ENCODE data around the gene ABLIM3. TPM values are rescaled to one million over a fixed set of nuclear protein-coding genes. Genes with fewer than 3 reads are reported as not detected.

The ABLIM3 gene
- total and polyA plus RNA-seq, 10 of the 15 experiments (the other 5 are each of a cell fraction or from before 2014, with no cell fraction given) = 0.03 TPM; not detected in 9

- no peak for TF ChIP-seq ASH2L (IDR thresholded peaks at IDR 0.05; ENCODE audit: borderline replicate concordance, low read depth)
- TF ChIP-seq TAF1 (IDR thresholded peaks at IDR 0.05; ENCODE audit: borderline replicate concordance, low read depth, low read length) = no peak
- no peak for TF ChIP-seq TARDBP (IDR thresholded peaks at IDR 0.05; ENCODE audit: borderline replicate concordance)
- no peak for TF ChIP-seq SPI1 (IDR thresholded peaks at IDR 0.05; ENCODE audit: borderline replicate concordance, insufficient read depth, low read depth, low read length)
- no peak for TF ChIP-seq PBX3 (IDR thresholded peaks at IDR 0.05; ENCODE audit: insufficient replicate concordance, low read depth, low read length)
- no peak for TF ChIP-seq ESRRA (IDR thresholded peaks at IDR 0.05; ENCODE audit: low read length)
- TF ChIP-seq NKRF (conservative IDR thresholded peaks at IDR 0.05) = no peak
- TF ChIP-seq MYB (IDR thresholded peaks at IDR 0.05; ENCODE audit: borderline replicate concordance, low read depth, low read length) = no peak
- TF ChIP-seq IRF3 (IDR thresholded peaks at IDR 0.05) = no peak
- TF ChIP-seq MTA2 (IDR thresholded peaks at IDR 0.05; ENCODE audit: low read depth) = no peak
- no peak for TF ChIP-seq IRF5 (IDR thresholded peaks at IDR 0.05; ENCODE audit: borderline replicate concordance)
- no peak for TF ChIP-seq RUNX3 (IDR thresholded peaks at IDR 0.05; ENCODE audit: low read length)
- TF ChIP-seq YBX1 (IDR thresholded peaks at IDR 0.05) = no peak
- no peak for TF ChIP-seq JUNB (IDR thresholded peaks at IDR 0.05)
- no peak for TF ChIP-seq STAT3 (IDR thresholded peaks at IDR 0.05; ENCODE audit: low read depth, low read length)
- no peak for TF ChIP-seq CEBPZ (IDR thresholded peaks at IDR 0.05; ENCODE audit: low read depth, low read length)
- no peak for TF ChIP-seq POLR2A (IDR thresholded peaks at IDR 0.05; ENCODE audit: low read depth, low read length)
- ChIA-PET POLR2A (no interaction called here), RAD21 (ENCODE audit: unreplicated experiment) (no interaction called here), SMC1A (ENCODE audit: uncharacterized antibody, unreplicated experiment) (no interaction called here), CTCF (no interaction called here)
- FAIRE-seq (no peak), ATAC-seq (no peak), DNase-seq (ENCODE audit: low read depth, low spot score) (no peak)
- H3K4me1 ChIP-seq (ENCODE audit: control insufficient read depth, insufficient read depth, low read length) = no peaks in the 10 kb centered on the region
- no peak overlapping the region for H3K4me3 ChIP-seq
- H3K9ac ChIP-seq (ENCODE audit: control insufficient read depth, insufficient read depth, low read length) = no peak overlapping the region
- H4K20me1 ChIP-seq (ENCODE audit: control insufficient read depth, insufficient read depth) = no peaks in the 10 kb centered on the region
- H3K79me2 ChIP-seq (ENCODE audit: control insufficient read depth, insufficient read depth, low read length) = no peaks in the 10 kb centered on the region
- WGBS (ENCODE audit: insufficient coverage, insufficient replicate concordance, low lambda C conversion rate, missing lambda C conversion rate) = 0% methylated on average over 2 of the region's 2 CpGs
- no peak overlapping the region for H2AFZ ChIP-seq (ENCODE audit: control insufficient read depth, low read depth, low read length)
- H3K9me3 ChIP-seq (replicated peaks; ENCODE audit: control insufficient read depth, insufficient read depth, low read length) = no peaks in the 10 kb centered on the region
- no peak overlapping the region for H3K27ac ChIP-seq (ENCODE audit: control insufficient read depth, insufficient read depth)
- no peaks in the 10 kb centered on the region for H3K36me3 ChIP-seq (ENCODE audit: control insufficient read depth in 2 of 2, insufficient read depth in 2 of 2, low read length in 1 of 2)
- in situ Hi-C loops (cut with MboI) (no loop called here), intact Hi-C loops (cut with micrococcal nuclease; ENCODE audit: unreplicated experiment) (no loop called here)
- H3K4me2 ChIP-seq (ENCODE audit: control insufficient read depth, insufficient read depth) = no peak overlapping the region
- BruUV-seq (replicated peaks) = no TSS peak
- H3K27me3 ChIP-seq (replicated peaks in 1 of 2; ENCODE audit: control insufficient read depth in 2 of 2, insufficient read depth in 2 of 2, low read length in 1 of 2) = no peaks in the 10 kb centered on the region
Observed at GRCh38 chr5:149093625-149094024, 47.7 kb upstream of the ABLIM3 start.
